Esophagus squamous epithelium (tissue), 4 donors: Measurements from ENCODE around the gene PIPOX.

Experiments
- CTCF ChIP-seq, 6 experiments: fragments of 450-650 bp in 4 of 6; fragments of 200-600 bp in 2 of 6; sonication (generic) in 2 of 6; IDR thresholded peaks; one replicate each; pipeline ENCODE4 v1.5.1; 2016 to 2019; ENCODE audit warnings: antibody characterized with exemption in 6 of 6, mild to moderate bottlenecking in 4 of 6, moderate library complexity in 4 of 6
- POLR2A ChIP-seq, 4 donors: fragments of 450-650 bp; IDR thresholded peaks; one replicate each; pipeline ENCODE4 v1.6.1; 2017; ENCODE audit warnings: antibody characterized with exemption in 4 of 4, mild to moderate bottlenecking in 4 of 4, moderate library complexity in 3 of 4

- TF ChIP-seq POLR2A (IDR thresholded peaks at IDR 0.05) = no peak
- no peak for TF ChIP-seq CTCF (IDR thresholded peaks at IDR 0.05)
Measured at GRCh38 chr17:29014716-29015115, 28.2 kb upstream of the PIPOX start.
